Right lobe of liver (tissue), 6 donors: ENCODE measurements around the gene OR2C3. TPM values are rescaled to one million over a fixed set of nuclear protein-coding genes. Genes with fewer than 3 reads are reported as not detected.
A peak's percentile ranks its signal among the peaks of the same experiment; 100 is the strongest.

Source experiments
- ATAC-seq, 4 donors: fragments of 200-7000 bp; cut with Tn5 transposase; one replicate each; pipeline ENCODE4 v1.9.1; 2020; ENCODE audit warnings: mild to moderate bottlenecking in 4 of 4, moderate library complexity in 4 of 4
- DNase-seq, 3 donors: peaks; one replicate each; pipeline ENCODE4 v3.0.0-alpha.2; 2020
- H3K27ac ChIP-seq, 3 donors: fragments of 200-600 bp; one replicate each; pipeline ENCODE4 v1.8.0; 2022
- H3K27me3 ChIP-seq, 2 donors: fragments of 200-600 bp; one replicate each; pipeline ENCODE4 v1.8.0; 2022
- H3K36me3 ChIP-seq, 4 donors: fragments of 200-600 bp; sonication (generic) in 1 of 4; one replicate each; pipeline versions ENCODE4 v1.5.1 to v1.8.0; 2017 to 2022; ENCODE audit warnings: control low read depth in 1 of 4
- H3K4me1 ChIP-seq, 4 donors: fragments of 200-600 bp; sonication (generic) in 1 of 4; one replicate each; pipeline versions ENCODE4 v1.5.1 to v1.8.0; 2017 to 2022; ENCODE audit warnings: control low read depth in 1 of 4
- H3K4me3 ChIP-seq, 3 donors: fragments of 200-600 bp; one replicate each; pipeline ENCODE4 v1.8.0; 2022
- H3K9me3 ChIP-seq, 4 donors: fragments of 200-600 bp; sonication (generic) in 1 of 4; one replicate each; pipeline versions ENCODE4 v1.5.1 to v1.8.0; 2017 to 2022; ENCODE audit warnings: control low read depth in 1 of 4
- POLR2A ChIP-seq: fragments of 450-650 bp; IDR thresholded peaks from one replicate; pipeline ENCODE4 v1.6.1; 2017; ENCODE audit warnings: antibody characterized with exemption, mild to moderate bottlenecking
- WGBS: methylation state at CpG from one replicate; pipeline ENCODE4 v1.1.6; 2018; ENCODE audit warnings: low coverage, low lambda C conversion rate; ENCODE audit not compliant: insufficient coverage; ENCODE audit errors: missing lambda C conversion rate; 5-methylcytosine and 5-hydroxymethylcytosine counted together
- intact Hi-C, 2 donors: fragments of 100-400 bp; cut with DNase I; formaldehyde crosslinking; loops; one replicate each; pipeline versions ENCODE4 v1.11.2 to v1.14.1; 2022
- long read RNA-seq: library from polyadenylated mRNA; unstranded; transcript quantifications from one replicate; pipeline ENCODE4 v2.0.0, GENCODE V29; 2019
- total RNA-seq, 6 experiments: library from RNA; depleted of rRNA in 2 of 6; stranded (reverse); fragments of >200 nt in 2 of 6; fragmentation: NEBNext Ultra II Directional in 3 of 6; extraction: Animal tissue kit (Norgen Biotek cat#: 25700) in 3 of 6; gene quantifications; one replicate each; pipeline versions ENCODE4 v1.1.0 to v1.2.4, GENCODE V29; 2016 to 2023
- TF ChIP-seq, protein P1 (sequence below), 4 donors: fragments of 200-600 bp in 3 of 4; fragments of 450-650 bp in 1 of 4; IDR thresholded peaks; one replicate each; pipeline versions ENCODE4 v1.5.1 to v1.8.0; 2016 to 2022; ENCODE audit warnings: antibody characterized with exemption in 4 of 4, mild to moderate bottlenecking in 2 of 4
- donor health status: DM: no; HTN: yes; CAD: no.
- donor health status: DM: no; HTN: no; CAD: no.
- donor health status: DM: no; HTN: no; CAD: no.
- donor health status: DM: no; HTN: yes; CAD: no.
- donor health status: DM: no; HTN: yes; CAD: no.

The OR2C3 gene
- not detected for total RNA-seq
- long read RNA-seq, result 0 reads

DNA sequence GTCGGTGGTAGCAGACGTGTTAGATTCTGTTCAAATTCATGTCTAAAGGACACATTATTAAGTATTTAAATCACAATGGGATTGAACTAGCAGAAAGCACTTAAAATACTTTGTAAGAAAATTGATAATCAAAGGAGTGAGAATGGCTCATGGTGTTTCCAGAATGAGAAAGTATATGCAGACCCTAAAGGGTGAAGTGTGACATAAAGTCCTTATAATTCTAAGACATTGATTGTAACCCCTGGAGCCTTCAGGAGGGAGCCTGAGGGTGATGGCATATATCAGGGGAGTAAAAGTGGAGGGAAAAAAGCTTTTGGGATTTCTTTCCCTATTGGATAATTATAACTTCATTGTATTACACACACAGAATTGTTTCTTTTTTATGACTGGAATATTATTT is at the start of gene OR2C3:
Gene OR2C3, minus strand, starts transcription at position 101 of the 400 bp plus-strand sequence. CDS start 3,929 bp downstream, outside the sequence.
- Histone ChIP-seq H3K27me3 (no peaks in the 10 kb centered on the region), H3K4me1 (no peaks in the 10 kb centered on the region), H3K36me3 (no peaks in the 10 kb centered on the region), H3K27ac (no peak within 1 kb of the TSS), H3K4me3 (no peak within 1 kb of the TSS), H3K9me3 (no peaks in the 10 kb centered on the region)
- WGBS, result 53% methylated on average over 2 of the region's 2 CpGs
- intact Hi-C loops, result no loop called here
- TF ChIP-seq POLR2A, result no peak
- TF ChIP-seq, protein P1, sequence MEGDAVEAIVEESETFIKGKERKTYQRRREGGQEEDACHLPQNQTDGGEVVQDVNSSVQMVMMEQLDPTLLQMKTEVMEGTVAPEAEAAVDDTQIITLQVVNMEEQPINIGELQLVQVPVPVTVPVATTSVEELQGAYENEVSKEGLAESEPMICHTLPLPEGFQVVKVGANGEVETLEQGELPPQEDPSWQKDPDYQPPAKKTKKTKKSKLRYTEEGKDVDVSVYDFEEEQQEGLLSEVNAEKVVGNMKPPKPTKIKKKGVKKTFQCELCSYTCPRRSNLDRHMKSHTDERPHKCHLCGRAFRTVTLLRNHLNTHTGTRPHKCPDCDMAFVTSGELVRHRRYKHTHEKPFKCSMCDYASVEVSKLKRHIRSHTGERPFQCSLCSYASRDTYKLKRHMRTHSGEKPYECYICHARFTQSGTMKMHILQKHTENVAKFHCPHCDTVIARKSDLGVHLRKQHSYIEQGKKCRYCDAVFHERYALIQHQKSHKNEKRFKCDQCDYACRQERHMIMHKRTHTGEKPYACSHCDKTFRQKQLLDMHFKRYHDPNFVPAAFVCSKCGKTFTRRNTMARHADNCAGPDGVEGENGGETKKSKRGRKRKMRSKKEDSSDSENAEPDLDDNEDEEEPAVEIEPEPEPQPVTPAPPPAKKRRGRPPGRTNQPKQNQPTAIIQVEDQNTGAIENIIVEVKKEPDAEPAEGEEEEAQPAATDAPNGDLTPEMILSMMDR (IDR thresholded peaks at IDR 0.05), result no peak
- ATAC-seq (no peak), DNase-seq (no peak)

DNA sequence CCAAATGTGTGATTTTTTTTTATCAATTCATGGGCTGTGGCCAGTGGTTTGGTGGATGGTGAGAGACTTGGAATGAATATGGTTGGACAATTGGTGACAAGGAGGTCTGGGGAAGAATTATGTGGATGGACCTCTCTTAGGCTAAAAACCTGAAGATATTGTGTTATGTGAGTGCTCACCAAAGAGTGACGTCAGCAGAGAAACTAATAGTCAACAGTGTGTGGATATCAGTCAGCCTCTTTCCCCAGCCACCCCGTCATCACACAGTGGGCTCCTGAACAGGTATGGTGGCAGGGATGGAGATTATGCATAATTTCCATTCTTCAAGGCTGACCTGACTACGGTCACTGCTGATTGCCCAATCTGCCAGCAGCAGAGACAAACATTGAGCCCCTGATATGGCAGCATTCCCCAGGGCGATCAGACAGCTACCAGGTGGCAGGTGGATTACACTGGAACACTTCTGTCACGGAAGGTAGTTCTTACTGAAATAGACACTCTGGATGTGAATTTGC is 42.8 kb upstream of the OR2C3 start:
- Histone ChIP-seq H3K36me3 (no peaks in the 10 kb centered on the region), H3K27ac (no peak overlapping the region), H3K27me3 (no peaks in the 10 kb centered on the region), H3K4me3 (no peak overlapping the region), H3K9me3 (no peaks in the 10 kb centered on the region), H3K4me1 (no peaks in the 10 kb centered on the region)
- 41% methylated on average over 3 of the region's 5 CpGs for WGBS
- DNase-seq (no peak), ATAC-seq (no peak)
- intact Hi-C loops, result no loop called here
- TF ChIP-seq, protein P1 (IDR thresholded peaks at IDR 0.05), result no peak
- TF ChIP-seq POLR2A, result no peak

DNA sequence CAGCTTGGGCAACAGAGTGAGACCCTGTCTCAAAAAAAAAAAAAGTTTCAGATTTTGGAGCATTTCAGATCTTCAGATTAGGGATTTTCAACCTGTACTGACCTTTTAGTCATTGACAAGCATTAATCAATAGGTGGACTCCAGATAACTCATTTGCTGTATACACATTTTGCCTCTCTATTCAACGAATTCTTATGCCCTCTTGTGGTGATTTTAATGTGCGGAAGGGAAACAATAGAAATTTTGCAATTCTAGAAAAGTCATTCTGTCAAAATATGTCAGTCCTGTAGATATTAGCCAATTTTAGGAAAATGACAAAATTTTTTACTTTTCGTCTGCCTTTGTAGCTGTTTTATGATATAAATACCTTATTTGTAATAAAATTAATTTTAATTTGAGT is 40.3 kb upstream of the OR2C3 start:
- H3K9me3 ChIP-seq, result no peaks in the 10 kb centered on the region
- ATAC-seq (peak in 2 of 4 donors; percentile 37 to 44), DNase-seq (no peak)
- TF ChIP-seq POLR2A, result no peak
- TF ChIP-seq, protein P1 (IDR thresholded peaks at IDR 0.05), result peak; percentile 25 to 49 (median 44)
- intact Hi-C loops, result no loop called here
- no peaks in the 10 kb centered on the region for H3K36me3 ChIP-seq
- no peaks in the 10 kb centered on the region for H3K4me1 ChIP-seq
- no peaks in the 10 kb centered on the region for H3K27me3 ChIP-seq
- no peak overlapping the region for H3K27ac ChIP-seq
- WGBS, result 17% methylated on average over 3 of the region's 3 CpGs
- H3K4me3 ChIP-seq, result no peak overlapping the region

DNA sequence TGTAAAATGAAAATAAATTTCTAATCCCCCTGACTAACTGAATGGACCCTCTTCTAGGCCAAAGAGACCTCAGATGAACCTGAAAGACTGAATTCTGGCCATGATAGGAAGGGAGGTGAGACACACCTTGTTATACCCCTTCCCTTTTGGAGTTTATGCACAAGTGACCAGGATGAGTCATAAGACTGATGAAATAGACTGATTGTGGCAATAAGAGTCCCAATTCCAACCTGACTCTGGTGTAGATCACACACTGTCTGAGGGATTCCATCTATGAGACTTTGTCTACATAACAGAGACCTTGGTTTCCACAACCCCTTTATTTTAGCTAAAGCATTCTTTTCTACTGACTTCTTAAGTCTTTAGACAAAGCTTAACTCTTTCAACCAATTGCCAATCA is 38.4 kb upstream of the OR2C3 start:
- Histone ChIP-seq H3K4me3 (no peak overlapping the region), H3K36me3 (no peaks in the 10 kb centered on the region), H3K27me3 (no peaks in the 10 kb centered on the region), H3K27ac (no peak overlapping the region), H3K4me1 (no peaks in the 10 kb centered on the region), H3K9me3 (no peaks in the 10 kb centered on the region)
- TF ChIP-seq POLR2A, result no peak
- TF ChIP-seq, protein P1 (IDR thresholded peaks at IDR 0.05), result no peak
- no peak for ATAC-seq
- DNase-seq, result no peak
- intact Hi-C loops, result no loop called here

DNA sequence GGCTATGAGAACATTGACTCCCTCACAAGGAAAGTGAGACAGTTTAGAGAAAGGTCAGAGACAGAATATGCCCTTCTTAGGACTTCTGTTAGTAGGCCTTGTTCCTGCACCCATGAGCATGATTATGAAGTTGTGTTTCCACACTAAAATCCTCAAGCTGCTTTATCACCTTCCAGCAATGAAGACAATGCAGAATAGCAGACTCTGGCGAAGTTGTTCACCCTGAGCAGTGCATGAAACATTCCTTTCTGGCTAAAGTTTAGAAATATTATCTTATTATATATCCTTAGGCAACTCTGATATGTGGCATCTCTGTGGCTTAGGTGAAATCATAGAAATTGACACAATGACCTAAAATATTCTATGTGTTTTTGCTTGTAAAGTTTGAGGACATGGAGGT is 38.0 kb upstream of the OR2C3 start:
- ATAC-seq, result no peak
- H3K27me3 ChIP-seq, result no peaks in the 10 kb centered on the region
- intact Hi-C loops, result no loop called here
- no peaks in the 10 kb centered on the region for H3K36me3 ChIP-seq
- 77% methylated on average over 1 of the region's 1 CpG for WGBS
- H3K27ac ChIP-seq, result no peak overlapping the region
- H3K4me1 ChIP-seq, result no peaks in the 10 kb centered on the region
- no peak for DNase-seq
- no peaks in the 10 kb centered on the region for H3K9me3 ChIP-seq
- H3K4me3 ChIP-seq, result no peak overlapping the region
- TF ChIP-seq POLR2A, result no peak
- TF ChIP-seq, protein P1 (IDR thresholded peaks at IDR 0.05), result no peak
